Measurements from ENCODE around the gene CIB1.

GRCh38 chr15:90259524-90259923 lies 25.8 kb upstream of the CIB1 start:
- TF ChIP-seq POLR2A (IDR thresholded peaks at IDR 0.05) (no peak), CTCF (IDR thresholded peaks at IDR 0.05) (no peak), EP300 (IDR thresholded peaks at IDR 0.05) (no peak)
